ENCODE data around the gene LRRK1.

DNA sequence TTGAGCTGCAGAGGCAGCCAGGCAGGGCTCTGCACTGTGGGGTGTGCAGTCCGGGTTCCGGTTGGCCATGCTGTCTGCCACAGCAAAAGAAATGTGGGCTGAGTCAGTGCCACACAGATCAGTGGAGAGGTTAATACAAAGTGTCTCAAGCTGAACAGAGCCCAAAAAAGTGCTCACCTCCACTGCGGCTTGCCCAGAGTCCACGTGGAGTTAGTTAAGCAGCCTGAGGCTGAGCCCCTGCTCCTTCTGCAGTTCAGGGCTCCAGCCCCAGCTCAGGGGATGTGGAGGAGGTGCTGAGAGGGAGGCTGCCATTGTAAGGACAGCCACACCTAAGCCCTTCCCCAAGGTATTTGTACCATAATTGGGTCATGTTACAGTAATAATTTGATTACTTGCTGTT lies 85.3 kb downstream of the LRRK1 start:
- TF ChIP-seq, protein P1, sequence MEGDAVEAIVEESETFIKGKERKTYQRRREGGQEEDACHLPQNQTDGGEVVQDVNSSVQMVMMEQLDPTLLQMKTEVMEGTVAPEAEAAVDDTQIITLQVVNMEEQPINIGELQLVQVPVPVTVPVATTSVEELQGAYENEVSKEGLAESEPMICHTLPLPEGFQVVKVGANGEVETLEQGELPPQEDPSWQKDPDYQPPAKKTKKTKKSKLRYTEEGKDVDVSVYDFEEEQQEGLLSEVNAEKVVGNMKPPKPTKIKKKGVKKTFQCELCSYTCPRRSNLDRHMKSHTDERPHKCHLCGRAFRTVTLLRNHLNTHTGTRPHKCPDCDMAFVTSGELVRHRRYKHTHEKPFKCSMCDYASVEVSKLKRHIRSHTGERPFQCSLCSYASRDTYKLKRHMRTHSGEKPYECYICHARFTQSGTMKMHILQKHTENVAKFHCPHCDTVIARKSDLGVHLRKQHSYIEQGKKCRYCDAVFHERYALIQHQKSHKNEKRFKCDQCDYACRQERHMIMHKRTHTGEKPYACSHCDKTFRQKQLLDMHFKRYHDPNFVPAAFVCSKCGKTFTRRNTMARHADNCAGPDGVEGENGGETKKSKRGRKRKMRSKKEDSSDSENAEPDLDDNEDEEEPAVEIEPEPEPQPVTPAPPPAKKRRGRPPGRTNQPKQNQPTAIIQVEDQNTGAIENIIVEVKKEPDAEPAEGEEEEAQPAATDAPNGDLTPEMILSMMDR (IDR thresholded peaks at IDR 0.05), result no peak
- TF ChIP-seq POLR2A (IDR thresholded peaks at IDR 0.05) (no peak), POLR2AphosphoS5 (IDR thresholded peaks at IDR 0.05) (no peak)

All from transverse colon (tissue), 4 donors.